SK-N-SH treated with all-trans-retinoic acid at 6 μM for 48 hours (cell line): ENCODE results near the gene RPP25L.
A peak's percentile ranks its signal among the peaks of the same experiment; 100 is the strongest.
"Not testable (repeated sequence)": the region's sequence is repeated elsewhere in the genome, so short reads cannot be mapped to it uniquely, and the experiment has no call there.

Source experiments
- ATAC-seq: fragments of 200-7000 bp; cut with Tn5 transposase; 3 replicates; pipeline ENCODE4 v1.9.1; 2020; ENCODE audit warnings: mild to moderate bottlenecking, moderate library complexity
- ARNTL ChIP-seq: fragments of 450-650 bp; formaldehyde crosslinking; IDR thresholded peaks from 2 replicates; pipeline ENCODE4 v1.5.0; 2020; ENCODE audit warnings: low read depth, mild to moderate bottlenecking, moderate library complexity, borderline replicate concordance
- BACH2 ChIP-seq: fragments of 250-450 bp; sonication (Bioruptor Pico); IDR thresholded peaks from 2 replicates; pipeline ENCODE4 v1.9.0; 2021; ENCODE audit warnings: mild to moderate bottlenecking, borderline replicate concordance
- ESRRG ChIP-seq: fragments of 250-450 bp; sonication (Bioruptor Pico); IDR thresholded peaks from 2 replicates; pipeline ENCODE4 v1.6.1; 2021; ENCODE audit warnings: mild to moderate bottlenecking
- GLIS3 ChIP-seq: fragments of 250-450 bp; sonication (Bioruptor Pico); IDR thresholded peaks from 2 replicates; pipeline ENCODE4 v1.5.0; 2020; ENCODE audit warnings: mild to moderate bottlenecking, moderate library complexity
- ISL1 ChIP-seq: fragments of 250-450 bp; sonication (Bioruptor Pico); IDR thresholded peaks from 2 replicates; pipeline ENCODE4 v2.1.2; 2022; ENCODE audit warnings: mild to moderate bottlenecking, moderate library complexity
- OSR1 ChIP-seq: fragments of 250-450 bp; sonication (Bioruptor Pico); IDR thresholded peaks from 2 replicates; pipeline ENCODE4 v1.8.0; 2022; ENCODE audit warnings: moderate library complexity, mild to moderate bottlenecking, inconsistent platforms
- PATZ1 ChIP-seq: fragments of 250-450 bp; sonication (Bioruptor Pico); IDR thresholded peaks from 2 replicates; pipeline ENCODE4 v1.8.0; 2020; ENCODE audit warnings: mild to moderate bottlenecking, moderate library complexity, borderline replicate concordance
- PPARA ChIP-seq: fragments of 250-450 bp; sonication (Bioruptor Pico); IDR thresholded peaks from 2 replicates; pipeline ENCODE4 v1.5.0; 2020; ENCODE audit warnings: mild to moderate bottlenecking, borderline replicate concordance
- RARB ChIP-seq: fragments of 250-450 bp; sonication (Bioruptor Pico); IDR thresholded peaks from 2 replicates; pipeline ENCODE4 v1.8.0; 2021; ENCODE audit warnings: mild to moderate bottlenecking, moderate library complexity
- SNAI2 ChIP-seq: fragments of 250-450 bp; sonication (Bioruptor Pico); IDR thresholded peaks from 2 replicates; pipeline ENCODE4 v1.5.0; 2020; ENCODE audit warnings: mild to moderate bottlenecking, moderate library complexity
- TCF4 ChIP-seq: fragments of 250-450 bp; sonication (Bioruptor Pico); IDR thresholded peaks from 2 replicates; pipeline ENCODE4 v1.8.0; 2021; ENCODE audit warnings: mild to moderate bottlenecking, moderate library complexity, borderline replicate concordance
- TOX ChIP-seq: fragments of 250-450 bp; sonication (Bioruptor Pico); IDR thresholded peaks from 2 replicates; pipeline ENCODE4 v1.8.0; 2021; ENCODE audit warnings: mild to moderate bottlenecking, moderate library complexity, borderline replicate concordance
- TSHZ2 ChIP-seq: fragments of 250-450 bp; sonication (Bioruptor Pico); IDR thresholded peaks from 2 replicates; pipeline ENCODE4 v1.5.0; 2020; ENCODE audit warnings: mild to moderate bottlenecking, moderate library complexity
- ZC3H10 ChIP-seq: fragments of 250-450 bp; sonication (Bioruptor Pico); IDR thresholded peaks from 2 replicates; pipeline ENCODE4 v1.5.1; 2021; ENCODE audit warnings: mild to moderate bottlenecking, moderate library complexity
- ZFP3 ChIP-seq: fragments of 250-450 bp; sonication (Bioruptor Pico); IDR thresholded peaks from 2 replicates; pipeline ENCODE4 v1.5.0; 2020; ENCODE audit warnings: mild to moderate bottlenecking, moderate library complexity
- ZFP30 ChIP-seq: fragments of 450-650 bp; formaldehyde crosslinking; IDR thresholded peaks from 2 replicates; pipeline ENCODE4 v1.5.0; 2022; ENCODE audit warnings: mild to moderate bottlenecking, moderate library complexity
- ZNF70 ChIP-seq: fragments of 450-650 bp; formaldehyde crosslinking; IDR thresholded peaks from 2 replicates; pipeline ENCODE4 v1.5.0; 2020; ENCODE audit warnings: mild to moderate bottlenecking, moderate library complexity
- ZNF8 ChIP-seq: fragments of 450-650 bp; formaldehyde crosslinking; IDR thresholded peaks from 2 replicates; pipeline ENCODE4 v1.5.0; 2020; ENCODE audit warnings: mild to moderate bottlenecking, moderate library complexity
- TF ChIP-seq, protein P1 (sequence below): fragments of 250-450 bp; sonication (Bioruptor Pico); IDR thresholded peaks from 2 replicates; pipeline ENCODE4 v1.8.0; 2021; ENCODE audit warnings: low read depth, mild to moderate bottlenecking, moderate library complexity, borderline replicate concordance
- TF ChIP-seq, protein P2 (sequence below): fragments of 250-450 bp; sonication (Bioruptor Pico); IDR thresholded peaks from 2 replicates; pipeline ENCODE4 v1.5.1; 2021; ENCODE audit warnings: mild to moderate bottlenecking, moderate library complexity

The RPP25L gene

DNA sequence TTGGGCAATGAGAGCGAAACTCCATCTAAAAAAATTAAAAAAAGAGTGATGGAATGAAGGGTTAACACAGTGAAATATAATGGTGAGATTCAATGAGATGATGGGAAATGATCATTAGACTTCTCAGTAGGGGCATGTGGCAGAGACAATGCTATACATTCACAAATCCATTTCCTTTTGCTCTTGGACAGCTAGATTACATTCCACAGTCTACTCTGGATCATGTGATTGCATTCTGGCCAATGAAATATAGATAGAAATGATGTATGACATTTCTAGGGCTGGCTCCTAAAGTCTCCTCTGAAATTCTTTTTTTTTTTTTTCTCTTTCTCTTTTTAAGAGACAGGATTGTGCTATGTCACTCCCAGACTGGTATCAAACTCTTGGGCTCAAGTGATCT, 30.8 kb upstream of the RPP25L start:
- no peak for TF ChIP-seq PATZ1 (CRISPR knock-in tag)
- TF ChIP-seq ZC3H10 (CRISPR knock-in tag): no peak
- TF ChIP-seq RARB: no peak
- no peak for TF ChIP-seq TSHZ2 (CRISPR knock-in tag)
- no peak for TF ChIP-seq OSR1
- TF ChIP-seq SNAI2 (CRISPR knock-in tag): no peak
- no peak for TF ChIP-seq ISL1 (CRISPR knock-in tag)
- TF ChIP-seq, protein P1, sequence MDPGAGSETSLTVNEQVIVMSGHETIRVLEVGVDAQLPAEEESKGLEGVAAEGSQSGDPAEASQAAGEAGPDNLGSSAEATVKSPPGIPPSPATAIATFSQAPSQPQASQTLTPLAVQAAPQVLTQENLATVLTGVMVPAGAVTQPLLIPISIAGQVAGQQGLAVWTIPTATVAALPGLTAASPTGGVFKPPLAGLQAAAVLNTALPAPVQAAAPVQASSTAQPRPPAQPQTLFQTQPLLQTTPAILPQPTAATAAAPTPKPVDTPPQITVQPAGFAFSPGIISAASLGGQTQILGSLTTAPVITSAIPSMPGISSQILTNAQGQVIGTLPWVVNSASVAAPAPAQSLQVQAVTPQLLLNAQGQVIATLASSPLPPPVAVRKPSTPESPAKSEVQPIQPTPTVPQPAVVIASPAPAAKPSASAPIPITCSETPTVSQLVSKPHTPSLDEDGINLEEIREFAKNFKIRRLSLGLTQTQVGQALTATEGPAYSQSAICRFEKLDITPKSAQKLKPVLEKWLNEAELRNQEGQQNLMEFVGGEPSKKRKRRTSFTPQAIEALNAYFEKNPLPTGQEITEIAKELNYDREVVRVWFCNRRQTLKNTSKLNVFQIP (CRISPR knock-in tag): no peak
- TF ChIP-seq TCF4 (CRISPR knock-in tag): no peak
- ATAC-seq: no peak

DNA sequence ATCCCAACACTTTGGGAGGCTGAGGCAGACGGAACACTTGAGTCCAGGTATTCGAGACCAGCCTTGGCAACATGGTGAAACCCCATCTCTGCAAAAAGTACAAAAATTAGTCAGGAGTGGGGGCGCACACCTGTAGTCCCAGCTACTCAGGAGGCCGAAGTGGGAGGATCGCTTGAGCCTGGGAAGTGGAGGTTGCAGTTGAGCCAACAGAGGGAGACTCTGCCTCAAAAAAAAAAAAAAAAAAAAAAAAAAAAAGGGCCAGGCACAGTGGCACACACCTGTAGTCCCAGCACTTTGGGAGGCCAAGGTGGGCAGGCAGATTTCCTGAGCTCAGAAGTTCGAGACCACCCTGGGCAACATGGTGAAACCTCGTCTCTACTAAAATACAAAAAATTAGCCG, 27.4 kb upstream of the RPP25L start:
- ATAC-seq: not testable (repeated sequence)

DNA sequence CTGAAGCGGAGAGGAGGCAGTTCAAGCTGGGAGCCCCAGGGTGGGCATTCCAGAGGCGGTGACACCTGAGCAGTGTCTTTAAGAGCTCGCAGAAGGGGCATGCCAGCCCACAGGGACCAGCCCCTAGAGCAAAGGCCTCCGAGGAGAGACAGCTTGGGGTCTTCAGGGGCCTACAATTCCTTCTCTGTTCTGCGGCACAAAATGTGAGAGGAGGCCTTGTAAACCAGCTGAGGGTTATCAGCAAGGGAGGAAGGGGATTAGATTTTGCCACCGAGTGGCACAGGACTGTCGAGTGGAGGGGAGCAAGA, 26.2 kb upstream of the RPP25L start:
- no peak for ATAC-seq
- TF ChIP-seq TCF4 (CRISPR knock-in tag) (no peak), ZNF8 (CRISPR knock-in tag) (no peak), ISL1 (CRISPR knock-in tag) (no peak), PATZ1 (CRISPR knock-in tag) (no peak), GLIS3 (CRISPR knock-in tag) (no peak), ZC3H10 (CRISPR knock-in tag) (no peak)

GRCh38 chr9:34637356-34638137, 25.6 kb upstream of the RPP25L start, which contains the start of gene SIGMAR1:
TSS of gene SIGMAR1 (minus strand) at chr9:34637787. CDS start at chr9:34637697, 90 bp downstream.
- peak; percentile 94 for ATAC-seq
- TF ChIP-seq ZFP30 (no peak), BACH2 (no peak), ISL1 (CRISPR knock-in tag) (no peak), SNAI2 (CRISPR knock-in tag) (no peak), ZFP3 (CRISPR knock-in tag) (no peak), PPARA (no peak), TSHZ2 (CRISPR knock-in tag) (no peak), ESRRG (CRISPR knock-in tag) (no peak), ARNTL (CRISPR knock-in tag) (no peak), TOX (CRISPR knock-in tag) (no peak), RARB (no peak), ZNF70 (CRISPR knock-in tag) (no peak), OSR1 (no peak), TCF4 (CRISPR knock-in tag) (no peak), ZNF8 (CRISPR knock-in tag) (no peak)
- TF ChIP-seq, protein P2, sequence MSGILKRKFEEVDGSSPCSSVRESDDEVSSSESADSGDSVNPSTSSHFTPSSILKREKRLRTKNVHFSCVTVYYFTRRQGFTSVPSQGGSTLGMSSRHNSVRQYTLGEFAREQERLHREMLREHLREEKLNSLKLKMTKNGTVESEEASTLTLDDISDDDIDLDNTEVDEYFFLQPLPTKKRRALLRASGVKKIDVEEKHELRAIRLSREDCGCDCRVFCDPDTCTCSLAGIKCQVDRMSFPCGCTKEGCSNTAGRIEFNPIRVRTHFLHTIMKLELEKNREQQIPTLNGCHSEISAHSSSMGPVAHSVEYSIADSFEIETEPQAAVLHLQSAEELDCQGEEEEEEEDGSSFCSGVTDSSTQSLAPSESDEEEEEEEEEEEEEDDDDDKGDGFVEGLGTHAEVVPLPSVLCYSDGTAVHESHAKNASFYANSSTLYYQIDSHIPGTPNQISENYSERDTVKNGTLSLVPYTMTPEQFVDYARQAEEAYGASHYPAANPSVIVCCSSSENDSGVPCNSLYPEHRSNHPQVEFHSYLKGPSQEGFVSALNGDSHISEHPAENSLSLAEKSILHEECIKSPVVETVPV (CRISPR knock-in tag): no peak
- TF ChIP-seq, protein P1 (CRISPR knock-in tag): no peak
